ENCODE measurements around the gene PLXNB3. TPM values are rescaled to one million over a fixed set of nuclear protein-coding genes. Genes with fewer than 3 reads are reported as not detected.
"Not testable (repeated sequence)": the region's sequence is repeated elsewhere in the genome, so short reads cannot be mapped to it uniquely, and the experiment has no call there.

Gene PLXNB3
- total RNA-seq, 1 donor from 2014 or later = 0.98 TPM

DNA sequence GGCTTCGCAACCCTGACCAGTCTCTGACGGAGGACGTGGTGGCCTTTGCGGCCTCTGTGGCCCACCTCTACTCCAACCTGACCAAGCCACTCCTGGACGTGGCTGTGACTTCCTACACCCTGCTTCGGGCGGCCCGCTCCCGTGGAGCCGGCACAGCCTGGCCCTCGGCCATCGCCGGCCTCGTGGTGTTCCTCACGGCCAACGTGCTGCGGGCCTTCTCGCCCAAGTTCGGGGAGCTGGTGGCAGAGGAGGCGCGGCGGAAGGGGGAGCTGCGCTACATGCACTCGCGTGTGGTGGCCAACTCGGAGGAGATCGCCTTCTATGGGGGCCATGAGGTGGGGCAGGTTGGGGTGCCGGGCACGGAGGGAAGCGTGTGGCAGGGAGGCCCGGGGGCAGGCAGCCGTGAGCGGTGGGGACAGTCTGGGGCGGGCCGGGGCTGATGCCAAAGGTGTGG, 38.2 kb upstream of the PLXNB3 start:
- Mint-ChIP-seq H3K36me3 (ENCODE audit: insufficient read depth) (peaks cover 6% of the 10 kb centered on the region), H3K4me3 (ENCODE audit: low read depth) (peak overlapping the region; percentile 50), H3K4me1 (ENCODE audit: low read depth) (peaks cover 16% of the 10 kb centered on the region), H3K27me3 (no peaks in the 10 kb centered on the region), H3K9me3 (ENCODE audit: low read depth) (peaks cover 3% of the 10 kb centered on the region), H3K27ac (no peak overlapping the region)
- TF ChIP-seq CTCF (IDR thresholded peaks at IDR 0.05; ENCODE audit: unreplicated experiment) = no peak
- DNase-seq (ENCODE audit: low spot score, unreplicated experiment) = no peak

- Mint-ChIP-seq H3K4me1 (ENCODE audit: low read depth) (peaks cover 16% of the 10 kb centered on the region), H3K4me3 (ENCODE audit: low read depth) (peak overlapping the region; percentile 33), H3K36me3 (ENCODE audit: insufficient read depth) (peaks cover 9% of the 10 kb centered on the region), H3K27ac (peak overlapping the region; percentile 62), H3K9me3 (ENCODE audit: low read depth) (peaks cover 7% of the 10 kb centered on the region), H3K27me3 (no peaks in the 10 kb centered on the region)
- peak; percentile 19 for DNase-seq (ENCODE audit: low spot score, unreplicated experiment)
- TF ChIP-seq CTCF (IDR thresholded peaks at IDR 0.05; ENCODE audit: unreplicated experiment) = no peak
Measured at GRCh38 chrX:153726286-153727122, 37.5 kb upstream of the PLXNB3 start.

DNA sequence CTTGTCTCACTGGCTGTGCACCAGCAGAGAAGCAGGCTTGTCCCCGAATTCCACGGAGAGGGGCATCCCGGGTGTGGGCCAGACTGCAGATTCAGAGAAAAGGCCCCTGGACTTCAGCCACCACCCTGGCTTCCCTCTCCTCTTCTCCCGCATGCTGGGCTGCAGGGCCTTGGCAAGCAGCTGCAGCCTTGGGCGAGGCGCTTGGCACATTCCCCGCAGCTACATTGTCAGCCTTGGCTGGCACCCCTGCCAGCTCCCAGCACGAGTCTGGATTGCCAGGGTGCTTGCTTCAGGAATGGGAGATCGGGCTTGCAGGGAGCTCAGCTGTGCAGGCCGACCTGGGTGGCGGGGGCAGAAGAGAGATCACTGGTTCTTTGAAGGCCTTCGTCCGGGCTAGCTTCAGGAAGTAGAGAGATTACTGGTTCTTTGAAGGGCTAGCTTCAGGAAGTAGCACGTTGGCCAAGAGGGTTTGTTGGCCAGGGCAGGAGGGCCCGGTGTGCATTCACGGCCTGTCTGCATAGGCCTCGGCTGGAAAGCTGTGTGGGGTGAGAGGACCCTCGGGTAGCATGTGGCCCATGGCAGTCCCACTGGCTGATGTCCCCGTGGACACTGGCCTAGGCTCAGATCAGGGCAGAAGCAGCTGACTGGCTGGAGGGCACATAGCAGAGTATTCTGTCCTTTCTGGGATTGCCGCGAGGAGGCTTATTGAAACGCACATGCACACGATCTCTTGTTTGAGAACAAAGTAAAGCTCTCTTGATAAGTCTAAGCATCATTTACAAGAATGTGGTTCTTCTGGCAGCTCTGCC, 36.7 kb upstream of the PLXNB3 start:
- H3K27ac Mint-ChIP-seq = peak overlapping the region; percentile 62
- H3K9me3 Mint-ChIP-seq (ENCODE audit: low read depth) = peaks cover 13% of the 10 kb centered on the region

GRCh38 chrX:153728095-153728494, 36.0 kb upstream of the PLXNB3 start:
- no peak for DNase-seq (ENCODE audit: low spot score, unreplicated experiment)
- Mint-ChIP-seq H3K4me1 (ENCODE audit: low read depth) (peaks cover 10% of the 10 kb centered on the region), H3K27me3 (no peaks in the 10 kb centered on the region), H3K27ac (no peak overlapping the region), H3K4me3 (ENCODE audit: low read depth) (no peak overlapping the region), H3K36me3 (ENCODE audit: insufficient read depth) (peaks cover 10% of the 10 kb centered on the region), H3K9me3 (ENCODE audit: low read depth) (peaks cover 13% of the 10 kb centered on the region)
- TF ChIP-seq CTCF (IDR thresholded peaks at IDR 0.05; ENCODE audit: unreplicated experiment) = no peak

More for the DNA sequence above, 36.7 kb upstream of the PLXNB3 start:
- peak overlapping the region; percentile 44 for H3K4me3 Mint-ChIP-seq (ENCODE audit: low read depth)
- H3K4me1 Mint-ChIP-seq (ENCODE audit: low read depth) = peaks cover 15% of the 10 kb centered on the region
- peaks cover 10% of the 10 kb centered on the region for H3K36me3 Mint-ChIP-seq (ENCODE audit: insufficient read depth)
- DNase-seq (ENCODE audit: low spot score, unreplicated experiment) = no peak
- no peak for TF ChIP-seq CTCF (IDR thresholded peaks at IDR 0.05; ENCODE audit: unreplicated experiment)
- H3K27me3 Mint-ChIP-seq = no peaks in the 10 kb centered on the region

- H3K9me3 Mint-ChIP-seq (ENCODE audit: low read depth) = peaks cover 13% of the 10 kb centered on the region
- peaks cover 10% of the 10 kb centered on the region for H3K4me1 Mint-ChIP-seq (ENCODE audit: low read depth)
- H3K4me3 Mint-ChIP-seq (ENCODE audit: low read depth) = no peak overlapping the region
- no peak for TF ChIP-seq CTCF (IDR thresholded peaks at IDR 0.05; ENCODE audit: unreplicated experiment)
- H3K27me3 Mint-ChIP-seq = no peaks in the 10 kb centered on the region
- no peak for DNase-seq (ENCODE audit: low spot score, unreplicated experiment)
- peaks cover 10% of the 10 kb centered on the region for H3K36me3 Mint-ChIP-seq (ENCODE audit: insufficient read depth)
- H3K27ac Mint-ChIP-seq = peak overlapping the region; percentile 33
Measured at GRCh38 chrX:153728951-153729631, 35.0 kb upstream of the PLXNB3 start.

DNA sequence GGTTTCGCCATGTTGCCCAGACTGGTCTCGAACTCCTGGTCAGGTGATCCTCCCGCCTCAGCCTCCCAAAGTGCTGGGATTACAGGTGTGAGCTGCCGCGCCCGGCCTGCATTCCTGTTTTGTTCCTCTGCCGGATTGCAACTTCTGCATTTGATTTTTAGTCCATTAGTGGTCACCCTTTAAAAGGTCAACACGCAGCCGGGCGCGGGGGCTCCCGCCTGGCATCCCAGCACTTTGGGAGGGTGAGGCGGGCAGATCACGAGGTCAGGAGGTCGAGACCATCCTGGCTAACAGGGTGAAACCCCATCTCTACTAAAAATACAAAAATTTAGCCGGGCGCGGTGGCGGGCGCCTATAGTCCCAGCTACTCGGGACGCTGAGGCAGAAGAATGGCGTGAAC, 33.9 kb upstream of the PLXNB3 start:
- H3K4me3 Mint-ChIP-seq (ENCODE audit: low read depth); DNase-seq (ENCODE audit: low spot score, unreplicated experiment); H3K27me3 Mint-ChIP-seq; H3K4me1 Mint-ChIP-seq (ENCODE audit: low read depth); H3K27ac Mint-ChIP-seq: not testable (repeated sequence)
- H3K9me3 Mint-ChIP-seq (ENCODE audit: low read depth) = peaks cover 18% of the 10 kb centered on the region
- H3K36me3 Mint-ChIP-seq (ENCODE audit: insufficient read depth) = peaks cover 16% of the 10 kb centered on the region
